B cell (primary cell): ENCODE results near the gene TSC2. TPM values are rescaled to one million over a fixed set of nuclear protein-coding genes. Genes with fewer than 3 reads are reported as not detected.

ENCODE experiments used
- ATAC-seq: fragments of 200-7000 bp; cut with Tn5 transposase; one replicate; pipeline ENCODE4 v1.10.0; 2021; ENCODE audit warnings: low read depth, mild to moderate bottlenecking, moderate number of reproducible peaks, moderate library complexity
- CTCF ChIA-PET: fragments of 350-600 bp; sonication (Branson Sonifier 250); formaldehyde crosslinking; loops from one replicate; lab custom pipeline; 2021; ENCODE audit warnings: antibody characterized with exemption, inconsistent platforms; lab: Charles Lee
- POLR2A ChIA-PET: fragments of 350-600 bp; sonication (Branson Sonifier 250); formaldehyde crosslinking; loops from one replicate; lab custom pipeline; 2021; ENCODE audit warnings: antibody characterized with exemption; lab: Charles Lee
- DNase-seq: peaks from one replicate; pipeline ENCODE4 v3.0.0; 2013
- H2AFZ ChIP-seq: 2 replicates; pipeline ENCODE4 v1.6.1; 2012; ENCODE audit warnings: mild to moderate bottlenecking, low read depth, low read length; ENCODE audit not compliant: insufficient read depth, poor library complexity, severe bottlenecking
- H3K27ac ChIP-seq, 2 donors: 1 replicate in 1 of 2; 2 replicates in 1 of 2; pipeline ENCODE4 v1.5.1; 2012 to 2013; ENCODE audit warnings: low read length in 2 of 2, mild to moderate bottlenecking in 2 of 2, moderate library complexity in 1 of 2
- H3K27me3 ChIP-seq, 4 experiments: fragments of 200-600 bp in 1 of 4; sonication (generic) in 1 of 4; replicated peaks in 1 of 4; 1 replicate in 2 of 4; 2 replicates in 2 of 4; pipeline versions ENCODE4 v1.6.1 to v1.7.0; 2013 to 2016; ENCODE audit warnings: low read length in 3 of 4, mild to moderate bottlenecking in 2 of 4, mixed read lengths in 1 of 4, moderate library complexity in 1 of 4; ENCODE audit not compliant: insufficient read depth in 4 of 4, control insufficient read depth in 3 of 4; ENCODE audit errors: control extremely low read depth in 1 of 4
- H3K36me3 ChIP-seq, 2 experiments: replicated peaks in 1 of 2; 1 replicate in 1 of 2; 2 replicates in 1 of 2; pipeline versions ENCODE4 v1.6.1 to v1.7.1; 2013; ENCODE audit warnings: low read length in 1 of 2; ENCODE audit not compliant: insufficient read depth in 2 of 2, control insufficient read depth in 1 of 2; ENCODE audit errors: control extremely low read depth in 1 of 2, extremely low read depth in 1 of 2
- H3K4me1 ChIP-seq, 2 donors: fragments of 200-600 bp in 1 of 2; sonication (generic) in 1 of 2; 1 replicate in 1 of 2; 2 replicates in 1 of 2; pipeline versions ENCODE4 v1.5.1 to v1.6.1; 2013 to 2017; ENCODE audit warnings: low read length in 2 of 2; ENCODE audit not compliant: control insufficient read depth in 2 of 2, insufficient read depth in 2 of 2
- H3K4me2 ChIP-seq: replicated peaks from 2 replicates; pipeline ENCODE3; 2012; ENCODE audit warnings: mild to moderate bottlenecking, low read depth, low read length; ENCODE audit not compliant: poor library complexity, severe bottlenecking
- H3K4me3 ChIP-seq, 5 experiments: fragments of 200-600 bp in 1 of 5; sonication (generic) in 1 of 5; 1 replicate in 3 of 5; 2 replicates in 2 of 5; pipeline versions ENCODE4 v1.5.1 to v1.7.0; 2011 to 2016; ENCODE audit warnings: low read length in 4 of 5, mild to moderate bottlenecking in 4 of 5, low read depth in 2 of 5, control low read depth in 1 of 5, moderate library complexity in 1 of 5; ENCODE audit not compliant: insufficient read depth in 1 of 5; ENCODE audit errors: control extremely low read depth in 1 of 5, extremely low read depth in 1 of 5
- H3K79me2 ChIP-seq: fragments of 200-600 bp; sonication (generic); one replicate; pipeline ENCODE4 v1.6.0; 2016; ENCODE audit warnings: low read length; ENCODE audit not compliant: control insufficient read depth, insufficient read depth
- H3K9ac ChIP-seq: fragments of 200-600 bp; sonication (generic); 2 replicates; pipeline ENCODE4 v1.6.1; 2017; ENCODE audit warnings: mild to moderate bottlenecking, low read length, moderate library complexity
- H3K9me3 ChIP-seq, 3 donors: one replicate each; pipeline versions ENCODE4 v1.6.1 to v1.7.1; 2013; ENCODE audit warnings: low read length in 2 of 3; ENCODE audit not compliant: control insufficient read depth in 2 of 3, insufficient read depth in 1 of 3; ENCODE audit errors: control extremely low read depth in 1 of 3
- H4K20me1 ChIP-seq: 2 replicates; pipeline ENCODE4 v1.6.0; 2012; ENCODE audit warnings: mild to moderate bottlenecking, low read length; ENCODE audit not compliant: insufficient read depth, control insufficient read depth, poor library complexity, severe bottlenecking
- H3K27ac Mint-ChIP-seq: one replicate; pipeline ENCODE4 v1.8.0; 2021; ENCODE audit warnings: mixed read lengths
- H3K27me3 Mint-ChIP-seq: one replicate; pipeline ENCODE4 v1.8.0; 2021; ENCODE audit warnings: mixed read lengths
- H3K4me1 Mint-ChIP-seq: one replicate; pipeline ENCODE4 v1.8.0; 2021; ENCODE audit warnings: mixed read lengths
- H3K4me3 Mint-ChIP-seq: one replicate; pipeline ENCODE4 v1.8.0; 2021; ENCODE audit warnings: mixed read lengths
- H3K9me3 Mint-ChIP-seq: one replicate; pipeline ENCODE4 v1.8.0; 2022; ENCODE audit warnings: mixed read lengths; ENCODE audit not compliant: insufficient read depth
- CTCF ChIP-seq: fragments of 200-600 bp; IDR thresholded peaks from one replicate; pipeline ENCODE4 v1.8.0; 2022; ENCODE audit warnings: antibody characterized with exemption, mild to moderate bottlenecking
- EZH2 ChIP-seq: IDR thresholded peaks from 2 replicates; pipeline ENCODE4 v1.6.1; 2012; ENCODE audit warnings: borderline replicate concordance, low read depth, mild to moderate bottlenecking, moderate library complexity, low read length; ENCODE audit not compliant: insufficient read depth, poor library complexity, severe bottlenecking
- WGBS: methylation state at CpG from one replicate; pipeline ENCODE4 v1.1.5; 2013; ENCODE audit warnings: missing lambda C conversion rate; ENCODE audit not compliant: insufficient coverage; 5-methylcytosine and 5-hydroxymethylcytosine counted together
- intact Hi-C: fragments of 100-400 bp; cut with micrococcal nuclease; formaldehyde crosslinking; loops from one replicate; pipeline ENCODE4 v1.10.0; 2022
- polyA plus RNA-seq: library from polyadenylated mRNA; depleted of rRNA; stranded (reverse); fragments of >200 nt; gene quantifications from 2 replicates; pipeline ENCODE4 v1.2.3, GENCODE V29; 2012
- total RNA-seq, 2 donors: library from RNA; stranded (reverse); fragments of 120-200 nt in 1 of 2; gene quantifications; 1 replicate in 1 of 2; 2 replicates in 1 of 2; pipeline versions ENCODE4 v1.2.3 to v1.2.4, GENCODE V29; 2013 to 2022

Gene TSC2
- total and polyA plus RNA-seq, 2 donors (not counting 1 experiment from before 2014, with no cell fraction given): 128 to 194 TPM

- WGBS: 97% methylated on average over 13 of the region's 13 CpGs
- ATAC-seq (no peak), DNase-seq (no peak)
- ChIA-PET CTCF (interaction anchor here (0.5 to 1.2 kb wide), 2 partner anchors 82 to 887 kb away, joined by 3 read pairs; no protein-coding TSS in a partner anchor), POLR2A (no interaction called here)
- Histone ChIP-seq H3K9ac (no peak overlapping the region), H3K79me2 (no peaks in the 10 kb centered on the region), H2AFZ (no peak overlapping the region), H4K20me1 (no peaks in the 10 kb centered on the region), H3K4me1 (no peaks in the 10 kb centered on the region), H3K9me3 (no peaks in the 10 kb centered on the region), H3K36me3 (peaks cover 0 to 50% of the 10 kb centered on the region in 2 experiments), H3K27ac (no peak overlapping the region), H3K4me3 (no peak overlapping the region), H3K4me2 (no peak overlapping the region), H3K27me3 (no peaks in the 10 kb centered on the region)
- Mint-ChIP-seq H3K4me3 (no peak overlapping the region), H3K4me1 (no peaks in the 10 kb centered on the region), H3K9me3 (no peaks in the 10 kb centered on the region), H3K27me3 (no peaks in the 10 kb centered on the region), H3K27ac (no peak overlapping the region)
- TF ChIP-seq CTCF (no peak), EZH2 (no peak)
- intact Hi-C loops: no loop called here
Observed at GRCh38 chr16:2058420-2058819, 10.6 kb downstream of the TSC2 start.

GRCh38 chr16:2058872-2059271, 11.1 kb downstream of the TSC2 start:
- CTCF ChIA-PET: interaction anchor here (1.2 kb wide), 1 partner anchor 82 kb away, joined by 3 read pairs; no protein-coding TSS in a partner anchor
- DNase-seq (no peak), ATAC-seq (no peak)
- Histone ChIP-seq H3K27ac (no peak overlapping the region), H3K4me3 (no peak overlapping the region), H3K36me3 (peaks cover 0 to 46% of the 10 kb centered on the region in 2 experiments), H3K4me1 (no peaks in the 10 kb centered on the region), H3K4me2 (no peak overlapping the region), H3K9me3 (no peaks in the 10 kb centered on the region), H4K20me1 (no peaks in the 10 kb centered on the region), H3K79me2 (no peaks in the 10 kb centered on the region), H3K9ac (no peak overlapping the region), H2AFZ (no peak overlapping the region), H3K27me3 (no peaks in the 10 kb centered on the region)
- POLR2A ChIA-PET: no interaction called here
- no peaks in the 10 kb centered on the region for H3K27me3 Mint-ChIP-seq
- no peaks in the 10 kb centered on the region for H3K4me1 Mint-ChIP-seq
- intact Hi-C loops: no loop called here
- H3K4me3 Mint-ChIP-seq: no peak overlapping the region
- no peak overlapping the region for H3K27ac Mint-ChIP-seq
- H3K9me3 Mint-ChIP-seq: no peaks in the 10 kb centered on the region
- 92% methylated on average over 5 of the region's 10 CpGs for WGBS
- TF ChIP-seq EZH2: no peak
- TF ChIP-seq CTCF: no peak
